ENCODE measurements around the gene DNAAF2. TPM values are rescaled to one million over a fixed set of nuclear protein-coding genes. Genes with fewer than 3 reads are reported as not detected.
"Not testable (repeated sequence)": the region's sequence is repeated elsewhere in the genome, so short reads cannot be mapped to it uniquely, and the experiment has no call there.

DNAAF2 gene
- total RNA-seq, 2 donors from 2014 or later: 4.3 to 6.1 TPM

GRCh38 chr14:49586673-49587460, 48.2 kb downstream of the DNAAF2 start:
- no peak for DNase-seq (ENCODE audit: low spot score)

GRCh38 chr14:49585803-49586672, 49.0 kb downstream of the DNAAF2 start, which contains the start of gene RPS29:
TSS of gene RPS29 (minus strand) at chr14:49586380. CDS start at chr14:49586346, 34 bp downstream.
- intact Hi-C loops (cut with DNase I): no loop called here

More at GRCh38 chr14:49586673-49587460, 48.2 kb downstream of the DNAAF2 start:
- intact Hi-C loops (cut with DNase I): no loop called here

GRCh38 chr14:49584981-49585640, 49.9 kb downstream of the DNAAF2 start:
- DNase-seq (ENCODE audit: low spot score); intact Hi-C loops (cut with DNase I): not testable (repeated sequence)

More at GRCh38 chr14:49585803-49586672, 49.0 kb downstream of the DNAAF2 start, which contains the start of gene RPS29:
- DNase-seq (ENCODE audit: low spot score): peak; percentile 99

- no peak for DNase-seq (ENCODE audit: low spot score)
- intact Hi-C loops (cut with DNase I): no loop called here
Measured at GRCh38 chr14:49584058-49584457, 51.0 kb downstream of the DNAAF2 start.

GRCh38 chr14:49583629-49584028, 51.4 kb downstream of the DNAAF2 start:
- no peak for DNase-seq (ENCODE audit: low spot score)
- intact Hi-C loops (cut with DNase I): no loop called here

GRCh38 chr14:49582113-49582977, 52.7 kb downstream of the DNAAF2 start:
- intact Hi-C loops (cut with DNase I): no loop called here

GRCh38 chr14:49581209-49582112, 53.6 kb downstream of the DNAAF2 start:
- no peak for DNase-seq (ENCODE audit: low spot score)

More at GRCh38 chr14:49582113-49582977, 52.7 kb downstream of the DNAAF2 start:
- no peak for DNase-seq (ENCODE audit: low spot score)

GRCh38 chr14:49579841-49580240, 55.2 kb downstream of the DNAAF2 start:
- no peak for DNase-seq (ENCODE audit: low spot score)
- intact Hi-C loops (cut with DNase I): no loop called here

More at GRCh38 chr14:49581209-49582112, 53.6 kb downstream of the DNAAF2 start:
- intact Hi-C loops (cut with DNase I): no loop called here

- intact Hi-C loops (cut with DNase I): no loop called here
- DNase-seq (ENCODE audit: low spot score): no peak
Measured at GRCh38 chr14:49578141-49578540, 56.9 kb downstream of the DNAAF2 start.

Other genes with a start within 250 kb of the DNAAF2 start
- 1,000 to 10,000 TPM; 1,012 to 1,062 TPM for gene RPS29, start 48.9 kb downstream of the DNAAF2 start, total RNA-seq
- gene LRR1, start 36.3 kb downstream of the DNAAF2 start, total RNA-seq: 1 to 10 TPM; 7.1 to 8.5 TPM
- 100 to 1,000 TPM; 130 to 144 TPM for gene RPL36AL, start 14.6 kb downstream of the DNAAF2 start, total RNA-seq
- gene MGAT2, start 14.4 kb downstream of the DNAAF2 start, total RNA-seq: 10 to 100 TPM; 33.0 to 34.4 TPM
- 1 to 10 TPM; 3.2 to 4.1 TPM for gene POLE2, start 53.0 kb upstream of the DNAAF2 start, total RNA-seq
- gene KLHDC1, start 57.9 kb upstream of the DNAAF2 start, total RNA-seq: 10 to 100 TPM in 1 of 2 donors, 1 to 10 TPM in 1; 7.7 to 11.9 TPM
- gene KLHDC2, start 132.9 kb upstream of the DNAAF2 start, total RNA-seq: 10 to 100 TPM; 42.7 to 61.5 TPM
- gene NEMF, start 217.5 kb upstream of the DNAAF2 start, total RNA-seq: 10 to 100 TPM; 49.3 to 61.4 TPM

All from posterior vena cava (tissue), 2 donors.